IPS-20b (cell line): ENCODE results near the gene RAB38.

Experiments
- H3K27ac ChIP-seq: one replicate; pipeline ENCODE4 v1.5.1; 2013; ENCODE audit warnings: low read length
- H3K27me3 ChIP-seq: 2 replicates; pipeline ENCODE4 v1.6.1; 2013; ENCODE audit warnings: mild to moderate bottlenecking, low read length, inconsistent platforms; ENCODE audit not compliant: insufficient read depth
- H3K36me3 ChIP-seq: 2 replicates; pipeline ENCODE4 v1.6.1; 2013; ENCODE audit warnings: low read depth, mild to moderate bottlenecking, inconsistent platforms, low read length, moderate library complexity; ENCODE audit not compliant: insufficient read depth
- H3K4me1 ChIP-seq: 2 replicates; pipeline ENCODE4 v1.6.1; 2013; ENCODE audit warnings: mild to moderate bottlenecking, control low read depth, inconsistent platforms, low read length, moderate library complexity; ENCODE audit not compliant: insufficient read depth
- H3K4me3 ChIP-seq: 2 replicates; pipeline ENCODE4 v1.5.1; 2013; ENCODE audit warnings: mild to moderate bottlenecking, low read length, inconsistent platforms
- H3K9ac ChIP-seq: 2 replicates; pipeline ENCODE4 v1.6.1; 2013; ENCODE audit warnings: low read depth, mild to moderate bottlenecking, inconsistent platforms, low read length, moderate library complexity
- H3K9me3 ChIP-seq: 2 replicates; pipeline ENCODE4 v1.6.1; 2013; ENCODE audit warnings: mild to moderate bottlenecking, low read depth, low read length, inconsistent platforms; ENCODE audit not compliant: insufficient read depth

Gene RAB38

GRCh38 chr11:88122956-88123355, 52.3 kb downstream of the RAB38 start:
- H3K9me3 ChIP-seq, result no peaks in the 10 kb centered on the region
- no peaks in the 10 kb centered on the region for H3K4me1 ChIP-seq
- no peak overlapping the region for H3K9ac ChIP-seq
- H3K36me3 ChIP-seq, result no peaks in the 10 kb centered on the region
- H3K27me3 ChIP-seq, result no peaks in the 10 kb centered on the region
- H3K27ac ChIP-seq, result no peak overlapping the region
- H3K4me3 ChIP-seq, result no peak overlapping the region

GRCh38 chr11:88119561-88119960, 55.7 kb downstream of the RAB38 start:
- Histone ChIP-seq H3K27ac (no peak overlapping the region), H3K4me3 (no peak overlapping the region)

DNA sequence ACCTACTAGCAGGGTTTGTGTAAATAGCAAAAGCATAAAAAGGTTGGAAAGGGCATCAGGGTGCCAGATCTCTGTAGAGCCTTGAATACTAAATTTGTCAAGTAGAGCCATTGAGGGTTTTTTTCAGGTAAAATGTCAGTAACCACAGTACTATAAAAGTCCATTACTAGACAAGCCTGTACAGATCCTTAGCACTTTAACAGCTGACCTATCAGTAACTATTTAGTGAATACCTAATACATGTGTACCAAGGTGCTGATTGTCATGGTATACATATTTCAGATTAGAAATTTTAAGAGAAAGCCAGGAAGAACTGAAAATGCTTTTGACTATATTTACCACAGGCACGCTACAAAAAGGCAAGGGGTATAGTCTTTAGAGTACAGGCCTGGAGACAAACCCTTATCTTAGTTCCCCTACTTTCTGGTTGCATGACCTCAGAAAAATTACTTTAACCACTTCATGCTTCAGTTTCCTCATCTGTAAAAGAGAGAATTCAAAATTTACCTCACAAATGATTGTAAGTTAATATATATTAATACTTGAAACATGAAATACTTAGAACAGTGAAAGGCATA, 57.9 kb downstream of the RAB38 start:
- H3K27me3 ChIP-seq, result no peaks in the 10 kb centered on the region
- H3K4me1 ChIP-seq, result peaks cover 7% of the 10 kb centered on the region; the same call in 1 of the 2 replicates
- no peaks in the 10 kb centered on the region for H3K9me3 ChIP-seq
- H3K4me3 ChIP-seq, result no peak overlapping the region
- no peaks in the 10 kb centered on the region for H3K36me3 ChIP-seq
- no peak overlapping the region for H3K27ac ChIP-seq
- H3K9ac ChIP-seq, result no peak overlapping the region

More at GRCh38 chr11:88119561-88119960, 55.7 kb downstream of the RAB38 start:
- H3K36me3 ChIP-seq, result no peaks in the 10 kb centered on the region
- peaks cover 7% of the 10 kb centered on the region; the same call in 1 of the 2 replicates for H3K4me1 ChIP-seq
- H3K27me3 ChIP-seq, result no peaks in the 10 kb centered on the region
- no peak overlapping the region for H3K9ac ChIP-seq
- no peaks in the 10 kb centered on the region for H3K9me3 ChIP-seq

GRCh38 chr11:88115828-88116755, 59.2 kb downstream of the RAB38 start:
- Histone ChIP-seq H3K9ac (no peak overlapping the region), H3K27me3 (no peaks in the 10 kb centered on the region), H3K9me3 (no peaks in the 10 kb centered on the region), H3K36me3 (0 out of 2 replicates have a peak, but pooled peaks cover 3% of the 10 kb centered on the region), H3K4me1 (peaks cover 7% of the 10 kb centered on the region; the same call in 1 of the 2 replicates), H3K4me3 (no peak overlapping the region), H3K27ac (no peak overlapping the region)

- Histone ChIP-seq H3K9ac (no peak overlapping the region), H3K27me3 (no peaks in the 10 kb centered on the region), H3K27ac (no peak overlapping the region), H3K36me3 (0 out of 2 replicates have a peak, but pooled peaks cover 3% of the 10 kb centered on the region), H3K9me3 (no peaks in the 10 kb centered on the region), H3K4me3 (no peak overlapping the region), H3K4me1 (peaks cover 7% of the 10 kb centered on the region; the same call in 1 of the 2 replicates)
These were observed 60.7 kb downstream of the RAB38 start for GRCh38 chr11:88114486-88115045.

GRCh38 chr11:88106666-88107065, 68.6 kb downstream of the RAB38 start:
- no peak overlapping the region for H3K27ac ChIP-seq
- no peaks in the 10 kb centered on the region for H3K9me3 ChIP-seq
- H3K4me3 ChIP-seq, result no peak overlapping the region
- H3K36me3 ChIP-seq, result no peaks in the 10 kb centered on the region
- no peaks in the 10 kb centered on the region for H3K27me3 ChIP-seq
- no peak overlapping the region for H3K9ac ChIP-seq
- peaks cover 4% of the 10 kb centered on the region; the same call in 1 of the 2 replicates for H3K4me1 ChIP-seq

- Histone ChIP-seq H3K9ac (no peak overlapping the region), H3K4me3 (no peak overlapping the region), H3K9me3 (no peaks in the 10 kb centered on the region), H3K4me1 (peaks cover 4% of the 10 kb centered on the region; the same call in 1 of the 2 replicates), H3K27ac (no peak overlapping the region), H3K27me3 (no peaks in the 10 kb centered on the region), H3K36me3 (no peaks in the 10 kb centered on the region)
These were observed 69.3 kb downstream of the RAB38 start for GRCh38 chr11:88105951-88106350.

GRCh38 chr11:88105526-88105925, 69.7 kb downstream of the RAB38 start:
- no peaks in the 10 kb centered on the region for H3K9me3 ChIP-seq
- H3K4me3 ChIP-seq, result no peak overlapping the region
- no peaks in the 10 kb centered on the region for H3K27me3 ChIP-seq
- H3K9ac ChIP-seq, result no peak overlapping the region
- no peaks in the 10 kb centered on the region for H3K36me3 ChIP-seq
- H3K27ac ChIP-seq, result no peak overlapping the region
- peaks cover 4% of the 10 kb centered on the region; the same call in 1 of the 2 replicates for H3K4me1 ChIP-seq

- Histone ChIP-seq H3K4me1 (peaks cover 4% of the 10 kb centered on the region; the same call in 1 of the 2 replicates), H3K9me3 (no peaks in the 10 kb centered on the region), H3K4me3 (no peak overlapping the region), H3K27me3 (no peaks in the 10 kb centered on the region), H3K36me3 (no peaks in the 10 kb centered on the region), H3K27ac (no peak overlapping the region), H3K9ac (no peak overlapping the region)
These were observed 70.8 kb downstream of the RAB38 start for GRCh38 chr11:88104408-88104807.

DNA sequence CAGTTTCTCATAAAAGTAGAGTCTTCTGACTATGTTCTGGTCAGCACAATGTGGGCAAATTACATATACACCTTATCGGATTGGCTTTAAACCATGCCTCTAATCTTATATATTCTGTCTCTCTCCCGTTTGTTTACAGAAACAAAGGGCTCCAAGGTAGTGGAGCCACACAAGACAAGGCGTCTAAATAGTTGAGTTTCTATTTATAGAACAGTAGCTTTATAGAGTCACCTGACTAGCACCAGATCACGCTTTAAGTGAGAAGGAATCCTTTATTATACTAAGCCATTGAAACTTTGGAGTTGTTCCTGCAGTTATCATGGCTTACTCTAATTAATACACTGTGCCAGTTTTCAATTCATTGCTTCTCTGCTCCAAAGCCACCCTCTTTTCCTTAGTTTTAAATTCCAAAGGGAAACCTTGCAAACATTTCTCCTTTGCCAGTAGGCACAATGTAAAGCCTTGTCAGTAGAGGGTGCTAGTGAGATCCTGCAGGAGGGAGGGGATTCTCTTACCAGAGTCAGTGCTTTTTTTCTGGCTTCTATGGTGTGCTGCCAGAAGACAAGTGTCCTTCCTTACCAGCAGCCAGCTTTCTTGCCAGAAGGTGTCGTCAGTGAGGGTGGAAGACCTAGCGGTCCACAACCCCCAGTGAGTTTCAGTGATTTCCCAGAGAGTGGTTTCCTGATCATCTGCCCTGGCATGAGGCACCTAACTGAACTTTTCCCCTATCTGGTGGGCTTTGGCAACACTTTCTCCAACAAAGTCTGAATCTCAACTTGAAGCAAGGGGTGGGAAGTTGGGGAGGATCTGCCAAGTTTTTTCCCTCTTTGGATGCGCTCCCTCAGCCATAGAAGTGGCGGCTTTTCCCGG, 71.7 kb downstream of the RAB38 start:
- H3K27ac ChIP-seq, result no peak overlapping the region
- H3K4me1 ChIP-seq, result peaks cover 4% of the 10 kb centered on the region; the same call in 1 of the 2 replicates
- H3K9ac ChIP-seq, result no peak overlapping the region
- H3K9me3 ChIP-seq, result no peaks in the 10 kb centered on the region
- H3K36me3 ChIP-seq, result no peaks in the 10 kb centered on the region
- no peaks in the 10 kb centered on the region for H3K27me3 ChIP-seq
- H3K4me3 ChIP-seq, result no peak overlapping the region

DNA sequence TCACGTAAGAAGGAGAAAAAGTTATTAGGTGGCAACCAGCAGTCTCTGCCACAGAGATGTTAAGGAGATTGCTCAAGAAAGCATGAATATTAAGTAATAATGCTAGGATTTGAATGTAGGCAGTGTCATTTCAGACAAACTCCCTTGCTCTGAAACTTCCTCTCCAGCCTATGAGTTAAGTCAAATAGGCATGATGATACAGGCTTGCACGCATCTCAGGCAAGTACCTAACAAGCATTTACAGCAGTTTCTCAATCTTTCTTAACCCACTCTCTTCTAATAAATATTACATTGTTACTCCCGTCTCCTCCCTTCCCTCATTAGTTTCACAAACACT, 72.7 kb downstream of the RAB38 start:
- Histone ChIP-seq H3K4me1 (peaks cover 4% of the 10 kb centered on the region; the same call in 1 of the 2 replicates), H3K27ac (no peak overlapping the region), H3K4me3 (no peak overlapping the region), H3K9me3 (no peaks in the 10 kb centered on the region), H3K27me3 (no peaks in the 10 kb centered on the region), H3K9ac (no peak overlapping the region), H3K36me3 (no peaks in the 10 kb centered on the region)
